ENCODE measurements around the gene NFKBIB.
"Not testable (repeated sequence)": the region's sequence is repeated elsewhere in the genome, so short reads cannot be mapped to it uniquely, and the experiment has no call there.

NFKBIB gene

GRCh38 chr19:38875656-38876395, 23.9 kb upstream of the NFKBIB start:
- no peak for DNase-seq (ENCODE audit: low spot score)

- no peak for DNase-seq (ENCODE audit: low spot score)
Measured at GRCh38 chr19:38877781-38878574, 21.8 kb upstream of the NFKBIB start, which contains the start of gene RINL. Gene RINL, minus strand, starts transcription at chr19:38878275. Its CDS starts 1,533 bp downstream, at chr19:38876742.

- DNase-seq (ENCODE audit: low spot score) = no peak
Measured at GRCh38 chr19:38878575-38879399, 21.0 kb upstream of the NFKBIB start.

- DNase-seq (ENCODE audit: low spot score) = no peak
Measured at GRCh38 chr19:38879400-38879751, 20.4 kb upstream of the NFKBIB start.

GRCh38 chr19:38880076-38880881, 19.5 kb upstream of the NFKBIB start:
- DNase-seq (ENCODE audit: low spot score) = no peak

- DNase-seq (ENCODE audit: low spot score) = no peak
Measured at GRCh38 chr19:38880882-38881609, 18.7 kb upstream of the NFKBIB start.

- DNase-seq (ENCODE audit: low spot score) = no peak
Measured at GRCh38 chr19:38883286-38883685, 16.5 kb upstream of the NFKBIB start.

GRCh38 chr19:38884691-38885090, 15.1 kb upstream of the NFKBIB start:
- not testable (repeated sequence) for DNase-seq (ENCODE audit: low spot score)

- no peak for DNase-seq (ENCODE audit: low spot score)
Measured at GRCh38 chr19:38888876-38889275, 10.9 kb upstream of the NFKBIB start.

- no peak for DNase-seq (ENCODE audit: low spot score)
Measured at GRCh38 chr19:38889803-38890202, 10.0 kb upstream of the NFKBIB start.

GRCh38 chr19:38890686-38891085, 9.1 kb upstream of the NFKBIB start:
- no peak for DNase-seq (ENCODE audit: low spot score)

- DNase-seq (ENCODE audit: low spot score) = peak; percentile 91
Measured at GRCh38 chr19:38891771-38892170, 8.0 kb upstream of the NFKBIB start.

GRCh38 chr19:38892841-38893240, 6.9 kb upstream of the NFKBIB start:
- DNase-seq (ENCODE audit: low spot score) = no peak

- DNase-seq (ENCODE audit: low spot score) = no peak
Measured at GRCh38 chr19:38893341-38893771, 6.4 kb upstream of the NFKBIB start.

GRCh38 chr19:38894968-38895367, 4.8 kb upstream of the NFKBIB start:
- no peak for DNase-seq (ENCODE audit: low spot score)

GRCh38 chr19:38898788-38899446, 852 bp upstream of the NFKBIB start:
- DNase-seq (ENCODE audit: low spot score) = no peak

GRCh38 chr19:38900202-38900629, 447 bp downstream of the NFKBIB start:
- DNase-seq (ENCODE audit: low spot score) = peak; percentile 72

- no peak for DNase-seq (ENCODE audit: low spot score)
Measured at GRCh38 chr19:38900743-38901190, 998 bp downstream of the NFKBIB start.

GRCh38 chr19:38901683-38902082, 1.9 kb downstream of the NFKBIB start:
- no peak for DNase-seq (ENCODE audit: low spot score)

Data from pons (tissue), 1 donor.